GM19328 (cell line): Measurements from ENCODE around the gene MYCBP.
A peak's percentile ranks its signal among the peaks of the same experiment; 100 is the strongest.

Experiments used
- ATAC-seq: cut with Tn5 transposase; IDR thresholded peaks from one replicate; pipeline ENCODE4 v1.9.1; 2021; ENCODE audit warnings: mild to moderate bottlenecking, moderate library complexity; ENCODE audit not compliant: unreplicated experiment

MYCBP gene

DNA sequence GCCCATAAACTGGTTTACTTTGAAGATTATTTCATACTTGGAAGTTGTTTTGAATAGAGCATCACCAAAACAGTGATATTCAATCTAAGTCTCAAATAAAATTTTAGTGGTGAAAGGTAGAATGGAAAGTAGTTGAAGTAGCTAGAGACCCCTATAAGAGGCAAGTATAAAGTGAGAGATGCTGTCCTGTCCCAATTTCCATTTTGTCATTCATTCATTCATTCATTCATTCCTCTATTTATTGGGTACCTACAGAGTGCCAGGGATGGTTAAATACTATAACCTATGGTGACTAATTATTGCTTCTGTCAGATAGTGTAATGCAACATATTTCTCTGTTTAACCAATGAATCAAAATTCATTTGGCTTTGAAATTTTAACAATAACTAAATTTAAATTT, 46.3 kb downstream of the MYCBP start:
- ATAC-seq = no peak

DNA sequence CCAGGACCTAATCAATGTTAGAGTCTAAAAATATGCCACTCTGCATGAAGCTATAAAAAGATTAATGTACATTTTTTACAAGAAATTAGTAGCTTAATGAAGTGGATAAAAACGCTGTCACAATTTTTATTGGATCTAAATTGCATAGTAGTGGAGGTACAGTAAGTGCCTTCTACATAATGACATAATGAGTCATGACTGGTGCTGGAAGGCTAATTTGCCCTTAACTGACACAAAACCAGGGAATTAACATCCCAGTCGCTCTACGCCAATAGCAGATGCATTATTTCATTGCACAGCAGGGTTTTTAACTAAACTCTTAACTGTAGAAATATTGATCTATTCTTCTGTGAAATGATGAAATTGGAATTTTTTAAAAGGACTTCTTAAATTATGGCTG, 46.9 kb downstream of the MYCBP start:
- no peak for ATAC-seq

DNA sequence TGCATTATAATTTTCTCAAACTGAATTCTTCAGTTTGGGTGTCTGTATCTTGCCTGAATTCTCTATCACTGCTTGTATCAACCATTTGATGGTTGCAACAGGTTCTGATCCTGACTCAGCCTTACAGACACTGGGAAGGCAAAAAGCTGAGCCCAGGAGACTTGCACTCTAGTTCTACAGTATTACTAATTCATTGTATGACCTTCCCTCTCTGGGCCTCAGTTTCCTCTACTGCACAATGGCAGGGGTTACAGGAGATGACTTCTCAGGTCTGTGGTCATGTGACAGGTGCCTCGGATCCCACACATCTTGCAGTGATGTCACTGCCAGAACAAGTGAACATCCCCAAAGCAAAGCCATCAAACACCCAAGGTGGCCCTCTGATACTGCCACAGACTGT, 52.3 kb downstream of the MYCBP start:
- no peak for ATAC-seq

DNA sequence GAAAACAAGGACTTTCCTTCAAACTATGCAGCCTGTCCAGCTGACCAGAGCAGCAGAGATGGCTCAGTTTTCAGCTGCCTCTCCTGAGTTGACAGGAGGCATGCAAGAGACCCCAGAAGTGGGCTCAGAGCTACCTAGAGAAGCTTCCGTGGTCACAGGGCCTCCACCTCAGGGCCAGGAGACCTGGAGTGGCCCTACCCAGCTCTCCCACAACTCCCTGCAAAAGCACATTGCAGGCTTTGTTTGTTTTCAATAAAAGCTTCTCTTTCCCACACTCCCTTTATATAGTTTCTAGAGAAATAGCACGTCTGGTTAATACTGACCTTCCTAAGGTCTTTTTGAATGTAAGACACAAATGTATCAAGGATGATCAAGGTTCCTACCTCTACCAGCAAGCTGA, 53.6 kb downstream of the MYCBP start:
- no peak for ATAC-seq

DNA sequence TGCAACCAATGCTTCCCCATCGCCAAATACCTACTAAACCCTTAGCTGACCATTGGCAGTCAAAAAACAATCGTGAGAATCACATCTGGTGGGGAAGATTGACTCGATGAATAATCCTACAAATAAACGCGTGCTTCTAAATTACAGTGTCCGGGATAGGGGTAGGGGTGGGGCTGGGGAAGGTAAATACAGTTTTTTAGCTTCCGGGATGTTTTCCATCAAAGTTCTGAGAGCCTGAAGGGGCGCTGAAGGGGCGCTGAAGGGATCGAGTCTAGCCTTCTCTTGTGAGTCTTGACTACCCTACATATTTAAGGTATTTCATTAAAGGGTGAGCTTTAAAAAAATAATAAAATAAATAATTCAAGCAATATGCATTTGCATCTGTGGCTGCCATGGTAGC, 54.1 kb downstream of the MYCBP start:
- ATAC-seq = no peak

DNA sequence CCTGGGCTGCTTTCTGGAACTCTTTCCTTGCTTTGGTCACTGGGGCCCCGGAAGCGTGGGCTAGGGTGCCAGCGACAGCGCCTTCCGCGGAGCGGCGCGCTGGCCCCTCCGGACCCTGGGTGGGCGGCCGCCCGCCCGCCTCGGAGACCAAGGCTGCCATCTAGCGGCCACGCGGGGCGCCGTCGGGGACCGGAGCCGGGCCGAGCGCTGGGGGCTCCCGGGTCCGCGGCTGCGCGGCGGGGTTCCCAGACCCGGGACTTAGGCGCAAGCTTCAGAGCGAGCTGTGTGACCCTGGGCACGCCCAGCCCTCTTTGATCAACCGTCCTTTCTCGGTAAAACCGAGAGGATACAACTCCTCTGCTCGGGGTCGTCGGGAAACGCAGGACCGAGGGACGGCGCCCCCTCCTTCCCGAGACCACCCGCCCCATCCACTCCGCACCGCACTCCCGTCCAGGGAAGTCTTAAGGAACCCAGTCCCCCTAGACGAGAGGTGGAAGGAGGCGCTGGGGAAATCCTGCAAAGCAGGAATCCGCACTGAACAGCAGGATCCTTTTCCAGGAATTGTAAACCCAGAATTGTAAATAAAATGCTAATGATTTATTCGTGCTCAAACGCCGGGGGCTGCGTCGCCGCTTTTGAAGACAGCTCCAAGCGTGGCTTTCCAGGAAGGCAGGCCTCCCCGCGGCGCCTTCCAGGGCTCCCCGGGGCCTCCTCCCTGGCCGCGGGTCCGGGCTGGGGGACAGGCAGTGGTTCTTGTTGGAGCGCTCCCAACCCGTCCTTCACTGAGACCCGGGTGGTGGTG, 54.8 kb downstream of the MYCBP start:
- no peak for ATAC-seq

DNA sequence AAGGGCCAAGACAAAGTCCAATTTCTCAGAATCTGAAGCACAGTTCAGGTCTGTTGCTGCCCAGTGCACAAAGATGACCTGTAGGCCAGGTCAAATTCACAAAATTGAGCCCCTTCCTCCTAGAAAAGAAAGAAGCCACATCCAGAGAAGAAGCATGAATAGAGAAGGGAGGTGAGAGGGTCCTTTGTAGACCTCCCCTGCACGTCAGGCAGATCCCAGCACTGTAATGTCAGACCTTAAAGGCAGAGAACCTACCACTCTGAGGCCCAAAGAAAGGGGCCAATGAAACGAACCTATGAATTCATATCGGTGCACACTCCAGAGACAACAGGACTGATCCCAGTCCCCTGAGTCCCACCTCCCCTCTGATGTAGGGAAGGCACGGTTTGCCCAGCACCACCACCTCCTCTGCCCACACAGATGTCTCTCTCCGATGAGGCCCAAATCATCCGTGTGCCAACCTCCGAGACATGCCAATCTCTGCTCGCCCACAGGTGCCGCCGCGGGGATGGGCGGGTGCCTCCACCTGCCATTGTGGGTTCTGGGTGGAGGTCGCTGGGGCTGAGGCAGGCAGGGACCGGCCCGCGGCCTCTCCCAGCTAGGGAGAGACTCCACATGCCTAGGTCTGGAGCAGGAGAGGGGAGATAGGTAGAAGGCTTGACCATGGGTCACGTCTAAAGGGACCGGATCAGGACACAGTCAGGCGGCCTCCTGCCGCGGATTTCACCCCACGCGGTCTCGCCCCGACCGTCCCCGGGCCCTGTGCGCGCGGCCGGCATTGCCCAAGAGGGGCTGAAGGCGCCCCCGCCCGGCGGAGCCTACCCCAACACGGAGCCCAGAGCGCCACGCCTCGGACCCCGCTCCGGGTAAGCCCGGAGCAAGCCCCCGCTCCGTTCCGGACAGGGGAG, 55.6 kb downstream of the MYCBP start:
- ATAC-seq = no peak

DNA sequence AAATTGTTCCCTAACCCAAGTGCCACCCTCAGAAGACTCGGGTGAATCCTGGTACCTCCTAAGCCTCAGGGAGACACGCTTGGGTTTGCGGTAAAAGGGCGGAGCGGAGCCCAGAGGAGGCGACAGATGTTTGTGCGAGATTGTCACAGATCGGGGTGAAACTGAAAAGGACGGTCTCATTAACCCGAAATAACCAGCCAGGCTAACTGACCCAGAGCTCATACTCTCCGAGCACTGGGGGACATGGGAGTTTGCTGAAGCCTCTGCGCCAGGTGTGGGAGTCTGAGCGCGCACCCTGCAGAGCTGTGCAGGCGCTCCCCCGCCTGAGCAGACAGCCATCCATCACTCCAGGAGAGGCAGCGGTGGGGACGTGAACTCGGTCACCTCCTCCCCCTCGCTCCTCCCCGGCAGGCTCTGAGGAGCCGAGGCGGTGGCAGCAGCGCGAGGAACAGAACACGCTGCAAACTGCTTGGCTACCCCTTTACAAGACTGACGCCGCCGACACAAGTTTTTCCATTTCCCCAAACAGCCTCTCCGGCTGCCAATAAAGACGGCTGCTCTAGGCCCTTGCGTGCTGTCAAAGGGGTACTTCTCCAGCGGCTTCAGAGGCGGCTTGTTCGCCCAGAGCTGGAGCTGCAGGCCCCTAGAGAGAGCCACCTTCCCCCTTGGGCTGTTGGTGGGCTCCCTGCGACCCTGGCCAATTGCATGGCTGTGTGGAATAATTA, 57.1 kb downstream of the MYCBP start:
- peak; percentile 62 for ATAC-seq

DNA sequence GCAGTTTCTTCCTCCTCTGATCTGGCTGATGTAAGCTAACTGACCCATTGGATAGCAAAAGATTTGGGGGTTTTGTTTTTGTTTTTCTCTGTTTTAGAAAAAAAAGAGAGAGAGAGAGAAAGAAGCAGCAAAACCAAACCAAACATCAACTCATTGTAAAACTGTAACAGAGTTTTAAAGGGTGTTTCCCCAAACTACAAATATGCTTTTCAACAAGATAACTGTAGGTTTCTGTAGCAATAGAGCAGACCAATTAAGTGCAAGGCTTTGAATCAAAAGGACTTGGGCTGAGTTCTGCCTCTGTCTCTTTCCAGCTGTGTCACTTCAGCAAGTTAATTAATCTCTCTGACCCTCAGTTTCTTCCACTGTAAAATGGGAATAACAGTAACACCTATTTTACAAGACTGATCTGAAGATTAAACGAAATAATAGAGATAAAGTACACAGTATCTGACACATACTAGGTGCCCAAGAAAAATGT, 58.1 kb downstream of the MYCBP start:
- no peak for ATAC-seq

DNA sequence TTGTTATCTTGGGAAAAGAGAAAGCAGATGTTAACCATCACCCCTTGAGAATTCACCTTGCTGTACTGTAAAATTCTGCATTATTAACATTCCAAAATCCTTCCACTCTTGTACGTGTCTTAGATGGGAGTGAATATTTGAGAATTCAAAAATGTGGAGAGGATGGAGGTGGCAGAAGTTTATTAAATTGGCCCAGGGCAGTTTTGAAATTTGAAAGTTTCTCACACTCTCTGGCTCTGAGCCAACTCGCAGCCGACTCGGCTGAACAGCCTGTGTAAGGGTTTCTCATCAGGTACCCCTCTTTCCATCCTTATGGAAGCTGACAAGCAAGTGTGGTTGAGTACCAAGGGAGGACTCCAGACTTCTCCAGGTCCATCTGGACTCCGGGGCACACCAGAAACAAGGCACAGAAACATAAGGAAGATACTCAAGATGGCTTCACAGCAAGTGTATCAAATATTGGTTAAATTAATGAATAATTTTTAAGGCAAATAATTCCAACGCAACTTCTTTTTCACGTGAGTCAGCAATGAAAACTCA, 58.6 kb downstream of the MYCBP start:
- no peak for ATAC-seq

DNA sequence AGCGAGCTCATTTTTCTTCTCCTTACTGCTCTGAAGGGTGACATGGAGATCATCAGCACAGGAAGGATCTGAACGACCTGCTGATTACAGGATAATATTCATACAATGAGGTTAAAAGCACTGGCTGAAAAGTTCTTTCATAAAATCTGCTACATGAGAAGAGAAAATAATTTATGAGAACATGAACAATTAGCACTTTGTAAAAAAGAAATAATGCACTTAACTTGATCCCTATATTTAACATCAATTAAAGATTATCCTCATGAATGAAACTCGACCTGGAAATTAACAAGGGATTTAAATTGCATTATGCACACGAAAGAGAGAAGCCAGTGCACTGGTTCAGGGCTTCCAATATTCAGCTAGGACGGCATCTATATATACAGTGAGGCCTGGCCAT, 60.2 kb downstream of the MYCBP start:
- ATAC-seq = no peak
